ENCODE data around the gene GALNT2. TPM values are rescaled to one million over a fixed set of nuclear protein-coding genes. Genes with fewer than 3 reads are reported as not detected.

Gene GALNT2
- total and polyA plus RNA-seq, 4 donors = 47.5 to 182 (median 114) TPM

DNA sequence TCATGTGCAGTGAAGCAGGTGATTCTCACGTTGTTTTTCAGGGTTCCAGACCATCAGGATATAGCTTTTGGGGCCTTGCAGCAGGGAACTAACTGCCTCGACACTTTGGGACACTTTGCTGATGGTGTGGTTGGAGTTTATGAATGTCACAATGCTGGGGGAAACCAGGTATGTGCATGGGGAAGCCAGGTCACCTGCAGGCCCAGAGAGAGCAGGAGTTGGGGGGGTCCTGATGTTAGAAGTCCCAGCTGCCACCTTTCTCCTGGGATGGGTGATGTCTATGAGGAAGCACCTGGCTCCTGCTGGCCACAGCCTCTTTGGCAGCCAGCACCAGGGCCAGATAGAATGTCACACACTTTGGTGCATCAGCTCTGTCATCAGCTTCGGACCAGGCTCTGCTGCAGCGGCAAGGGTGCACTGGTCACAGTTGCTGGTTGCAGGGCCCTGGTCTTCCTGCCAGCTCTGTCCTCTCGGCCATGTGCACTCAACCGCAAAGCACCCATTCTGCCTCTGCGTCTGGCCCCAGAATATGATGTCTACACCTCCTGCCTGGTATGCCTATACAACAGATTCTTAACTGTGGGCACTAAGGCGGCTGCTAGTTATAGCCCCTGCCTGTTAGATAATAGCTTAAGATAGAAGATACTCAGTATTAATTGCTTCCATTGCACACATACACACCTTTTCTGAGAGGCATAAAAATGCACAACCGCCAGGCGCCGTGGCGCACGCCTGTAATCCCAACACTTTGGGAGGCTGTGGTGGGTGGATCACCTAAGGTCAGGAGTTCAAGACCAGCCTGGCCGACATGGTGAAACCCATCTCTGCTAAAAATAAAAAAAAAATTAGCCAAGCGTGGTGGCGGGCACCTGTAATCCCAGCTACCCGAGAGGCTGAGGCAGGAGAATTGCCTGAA is 198.4 kb downstream of the GALNT2 start:
- peaks cover 23 to 63% (median 29%) of the 10 kb centered on the region in 4 donors for H3K36me3 ChIP-seq (ENCODE audit: control insufficient read depth in 4 of 4, insufficient read depth in 3 of 4, low read depth in 1 of 4, low read length in 3 of 4)
- no peaks in the 10 kb centered on the region for H3K4me1 ChIP-seq (ENCODE audit: control insufficient read depth in 4 of 4, insufficient read depth in 4 of 4, low read length in 3 of 4)
- WGBS = 97% methylated on average over 17 of the region's 17 CpGs
- DNase-seq (ENCODE audit: low spot score) = no peak
- H3K27ac ChIP-seq (ENCODE audit: low read depth in 1 of 2, low read length in 2 of 2) = no peak overlapping the region
- H3K9ac ChIP-seq (ENCODE audit: low read depth in 1 of 2, low read length in 2 of 2) = no peak overlapping the region
- TF ChIP-seq FOXA2 (IDR thresholded peaks at IDR 0.05) = no peak
- no peak for TF ChIP-seq RAD21 (IDR thresholded peaks at IDR 0.05)
- TF ChIP-seq ATF3 (IDR thresholded peaks at IDR 0.05) = no peak
- no peak for TF ChIP-seq YY1 (IDR thresholded peaks at IDR 0.05)
- TF ChIP-seq HNF4G (IDR thresholded peaks at IDR 0.05) = no peak
- TF ChIP-seq EGR1 (IDR thresholded peaks at IDR 0.05; ENCODE audit: low read depth in 2 of 2) = no peak
- no peaks in the 10 kb centered on the region for H3K9me3 ChIP-seq (ENCODE audit: control insufficient read depth in 4 of 4, low read length in 3 of 4)
- no peaks in the 10 kb centered on the region for H3K27me3 ChIP-seq (ENCODE audit: control insufficient read depth in 4 of 4, insufficient read depth in 4 of 4, low read length in 3 of 4)
- H3K4me3 ChIP-seq (ENCODE audit: low read depth in 1 of 3, low read length in 3 of 3) = no peak overlapping the region

DNA sequence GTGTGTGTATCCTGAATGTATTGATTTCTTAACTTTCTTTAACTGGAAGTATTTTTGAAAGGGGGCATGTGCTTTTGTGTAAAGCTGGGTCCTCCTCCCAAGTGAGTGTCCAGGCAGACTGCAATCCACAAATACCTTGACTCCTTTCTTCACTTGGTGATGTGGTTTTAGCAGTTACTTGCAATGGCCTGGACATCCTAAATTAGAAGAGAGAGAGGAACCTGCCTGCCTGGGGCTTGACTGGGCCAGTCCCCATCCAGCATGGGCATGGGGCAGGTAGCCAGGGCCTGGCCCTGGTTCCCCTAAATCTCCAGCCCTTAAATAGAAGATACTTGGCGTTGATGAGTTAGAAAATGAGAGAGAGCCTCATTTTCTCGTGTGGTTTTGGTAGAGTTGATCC is 199.4 kb downstream of the GALNT2 start:
- Histone ChIP-seq H3K36me3 (ENCODE audit: control insufficient read depth in 4 of 4, insufficient read depth in 3 of 4, low read depth in 1 of 4, low read length in 3 of 4) (peaks cover 23 to 69% (median 29%) of the 10 kb centered on the region in 4 donors), H3K27ac (ENCODE audit: low read depth in 1 of 2, low read length in 2 of 2) (no peak overlapping the region), H3K9ac (ENCODE audit: low read depth in 1 of 2, low read length in 2 of 2) (no peak overlapping the region), H3K27me3 (ENCODE audit: control insufficient read depth in 4 of 4, insufficient read depth in 4 of 4, low read length in 3 of 4) (no peaks in the 10 kb centered on the region), H3K4me1 (ENCODE audit: control insufficient read depth in 4 of 4, insufficient read depth in 4 of 4, low read length in 3 of 4) (no peaks in the 10 kb centered on the region), H3K9me3 (ENCODE audit: control insufficient read depth in 4 of 4, low read length in 3 of 4) (no peaks in the 10 kb centered on the region), H3K4me3 (ENCODE audit: low read depth in 1 of 3, low read length in 3 of 3) (no peak overlapping the region)
- WGBS = 38% methylated on average over 2 of the region's 2 CpGs
- DNase-seq (ENCODE audit: low spot score) = no peak
- TF ChIP-seq, protein P1, sequence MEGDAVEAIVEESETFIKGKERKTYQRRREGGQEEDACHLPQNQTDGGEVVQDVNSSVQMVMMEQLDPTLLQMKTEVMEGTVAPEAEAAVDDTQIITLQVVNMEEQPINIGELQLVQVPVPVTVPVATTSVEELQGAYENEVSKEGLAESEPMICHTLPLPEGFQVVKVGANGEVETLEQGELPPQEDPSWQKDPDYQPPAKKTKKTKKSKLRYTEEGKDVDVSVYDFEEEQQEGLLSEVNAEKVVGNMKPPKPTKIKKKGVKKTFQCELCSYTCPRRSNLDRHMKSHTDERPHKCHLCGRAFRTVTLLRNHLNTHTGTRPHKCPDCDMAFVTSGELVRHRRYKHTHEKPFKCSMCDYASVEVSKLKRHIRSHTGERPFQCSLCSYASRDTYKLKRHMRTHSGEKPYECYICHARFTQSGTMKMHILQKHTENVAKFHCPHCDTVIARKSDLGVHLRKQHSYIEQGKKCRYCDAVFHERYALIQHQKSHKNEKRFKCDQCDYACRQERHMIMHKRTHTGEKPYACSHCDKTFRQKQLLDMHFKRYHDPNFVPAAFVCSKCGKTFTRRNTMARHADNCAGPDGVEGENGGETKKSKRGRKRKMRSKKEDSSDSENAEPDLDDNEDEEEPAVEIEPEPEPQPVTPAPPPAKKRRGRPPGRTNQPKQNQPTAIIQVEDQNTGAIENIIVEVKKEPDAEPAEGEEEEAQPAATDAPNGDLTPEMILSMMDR (IDR thresholded peaks at IDR 0.05; ENCODE audit: low read depth, low read length, missing input control) = no peak
- TF ChIP-seq EGR1 (IDR thresholded peaks at IDR 0.05; ENCODE audit: low read depth in 2 of 2) (no peak), YY1 (IDR thresholded peaks at IDR 0.05) (no peak), GABPA (IDR thresholded peaks at IDR 0.05 in 1 of 2, conservative IDR thresholded peaks at IDR 0.05 in 1 of 2) (no peak), TAF1 (conservative IDR thresholded peaks at IDR 0.05) (no peak), RXRA (IDR thresholded peaks at IDR 0.05) (no peak), FOXA1 (IDR thresholded peaks at IDR 0.05) (no peak), SP1 (IDR thresholded peaks at IDR 0.05) (no peak), HNF4A (conservative IDR thresholded peaks at IDR 0.05) (no peak), JUND (IDR thresholded peaks at IDR 0.05) (no peak), NR2F2 (IDR thresholded peaks at IDR 0.05) (no peak), HNF4G (IDR thresholded peaks at IDR 0.05) (no peak)

DNA sequence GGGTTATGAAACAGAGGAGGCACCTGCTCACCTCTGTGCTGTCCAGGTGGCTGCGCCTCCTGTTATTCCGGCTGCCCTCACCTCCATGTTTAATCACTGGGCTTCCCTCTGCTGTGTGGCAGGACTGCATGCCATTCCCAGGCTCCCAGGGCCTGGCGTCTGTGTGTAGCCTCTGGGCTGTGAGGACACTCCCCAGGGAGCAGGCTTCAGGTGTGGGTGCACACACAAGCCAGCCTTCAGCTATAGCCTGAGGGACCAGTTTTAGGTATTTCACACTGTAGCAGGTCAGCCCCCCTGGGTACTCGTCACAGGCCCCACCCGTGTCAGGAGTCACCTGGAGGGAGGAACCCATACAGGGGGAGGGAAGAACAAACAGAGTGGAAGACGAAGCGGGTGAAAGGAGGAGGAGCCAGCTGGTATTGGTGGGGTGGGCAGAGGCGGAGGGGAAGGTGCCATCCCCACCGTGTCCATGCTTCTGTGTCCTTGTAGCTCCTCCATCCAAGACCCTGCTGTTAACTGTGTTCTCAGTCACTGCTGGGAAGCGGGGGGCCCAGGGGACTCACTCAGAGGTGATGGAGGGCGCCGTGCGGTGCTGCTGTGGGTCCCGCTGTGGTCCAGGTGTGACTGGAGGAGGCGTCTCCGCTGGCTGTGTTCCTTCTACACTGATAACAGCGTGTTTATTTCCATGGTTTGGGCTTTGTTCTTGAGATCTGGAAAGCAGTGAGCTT is 200.5 kb downstream of the GALNT2 start:
- Histone ChIP-seq H3K9ac (ENCODE audit: low read depth in 1 of 2, low read length in 2 of 2) (no peak overlapping the region), H3K27me3 (ENCODE audit: control insufficient read depth in 4 of 4, insufficient read depth in 4 of 4, low read length in 3 of 4) (no peaks in the 10 kb centered on the region), H3K4me3 (ENCODE audit: low read depth in 1 of 3, low read length in 3 of 3) (no peak overlapping the region), H3K36me3 (ENCODE audit: control insufficient read depth in 4 of 4, insufficient read depth in 3 of 4, low read depth in 1 of 4, low read length in 3 of 4) (peaks cover 23 to 72% (median 31%) of the 10 kb centered on the region in 4 donors), H3K9me3 (ENCODE audit: control insufficient read depth in 4 of 4, low read length in 3 of 4) (no peaks in the 10 kb centered on the region), H3K27ac (ENCODE audit: low read depth in 1 of 2, low read length in 2 of 2) (no peak overlapping the region), H3K4me1 (ENCODE audit: control insufficient read depth in 4 of 4, insufficient read depth in 4 of 4, low read length in 3 of 4) (no peaks in the 10 kb centered on the region)
- DNase-seq (ENCODE audit: low spot score) = no peak
- 93% methylated on average over 17 of the region's 17 CpGs for WGBS
- TF ChIP-seq HNF4G (IDR thresholded peaks at IDR 0.05) (no peak), SP1 (IDR thresholded peaks at IDR 0.05) (no peak)
